ENCODE data around the gene GALNT7. TPM values are rescaled to one million over a fixed set of nuclear protein-coding genes. Genes with fewer than 3 reads are reported as not detected.

GALNT7 gene
- total RNA-seq, 4 donors from 2014 or later: 8.7 to 22.4 (median 9.7) TPM

GRCh38 chr4:173212379-173212778 is 43.8 kb downstream of the GALNT7 start:
- H3K9me3 ChIP-seq: no peaks in the 10 kb centered on the region
- no peaks in the 10 kb centered on the region for H3K27me3 ChIP-seq
- WGBS, 2 donors: 51 to 55% methylated on average over 1 of the region's 1 CpG
- no peak for DNase-seq (ENCODE audit: low spot score in 2 of 2)
- peaks cover 0 to 9% (median 0%) of the 10 kb centered on the region in 4 donors for H3K4me1 ChIP-seq
- no peak overlapping the region for H3K27ac ChIP-seq
- H3K36me3 ChIP-seq: no peaks in the 10 kb centered on the region
- H3K4me3 ChIP-seq: no peak overlapping the region
- TF ChIP-seq CTCF (IDR thresholded peaks at IDR 0.05): no peak
- no peak for TF ChIP-seq EP300 (IDR thresholded peaks at IDR 0.05)
- TF ChIP-seq POLR2A (IDR thresholded peaks at IDR 0.05): no peak

GRCh38 chr4:173213296-173213695 is 44.7 kb downstream of the GALNT7 start:
- TF ChIP-seq CTCF (IDR thresholded peaks at IDR 0.05) (no peak), POLR2A (IDR thresholded peaks at IDR 0.05) (no peak), EP300 (IDR thresholded peaks at IDR 0.05) (no peak)
- no peak for DNase-seq (ENCODE audit: low spot score in 2 of 2)
- H3K4me3 ChIP-seq: no peak overlapping the region
- H3K27ac ChIP-seq: no peak overlapping the region
- H3K9me3 ChIP-seq: no peaks in the 10 kb centered on the region
- WGBS, 2 donors: 87 to 90% methylated on average over 2 of the region's 2 CpGs
- H3K27me3 ChIP-seq: no peaks in the 10 kb centered on the region
- no peaks in the 10 kb centered on the region for H3K36me3 ChIP-seq
- peaks cover 0 to 11% (median 0%) of the 10 kb centered on the region in 4 donors for H3K4me1 ChIP-seq

- DNase-seq (ENCODE audit: low spot score in 2 of 2): no peak
- TF ChIP-seq POLR2A (IDR thresholded peaks at IDR 0.05) (no peak), CTCF (IDR thresholded peaks at IDR 0.05) (no peak), EP300 (IDR thresholded peaks at IDR 0.05) (no peak)
- WGBS, 2 donors: 75 to 84% methylated on average over 1 of the region's 1 CpG
- Histone ChIP-seq H3K9me3 (no peaks in the 10 kb centered on the region), H3K4me3 (no peak overlapping the region), H3K27me3 (no peaks in the 10 kb centered on the region), H3K27ac (no peak overlapping the region), H3K36me3 (no peaks in the 10 kb centered on the region), H3K4me1 (peaks cover 0 to 15% (median 0%) of the 10 kb centered on the region in 4 donors)
Observed at GRCh38 chr4:173214231-173214630, 45.6 kb downstream of the GALNT7 start.

GRCh38 chr4:173214661-173215060 is 46.0 kb downstream of the GALNT7 start:
- 57 to 58% methylated on average over 2 of the region's 2 CpGs for WGBS, 2 donors
- DNase-seq (ENCODE audit: low spot score in 2 of 2): no peak
- Histone ChIP-seq H3K9me3 (no peaks in the 10 kb centered on the region), H3K36me3 (no peaks in the 10 kb centered on the region), H3K4me3 (no peak overlapping the region), H3K4me1 (peaks cover 0 to 15% (median 0%) of the 10 kb centered on the region in 4 donors), H3K27me3 (no peaks in the 10 kb centered on the region), H3K27ac (no peak overlapping the region)
- TF ChIP-seq CTCF (IDR thresholded peaks at IDR 0.05): no peak

- no peaks in the 10 kb centered on the region for H3K36me3 ChIP-seq
- no peaks in the 10 kb centered on the region for H3K9me3 ChIP-seq
- H3K4me3 ChIP-seq: no peak overlapping the region
- no peak for TF ChIP-seq CTCF (IDR thresholded peaks at IDR 0.05)
- no peak for TF ChIP-seq EP300 (IDR thresholded peaks at IDR 0.05)
- no peak for TF ChIP-seq POLR2A (IDR thresholded peaks at IDR 0.05)
- H3K27ac ChIP-seq: no peak overlapping the region
- 100% methylated on average over 1 of the region's 1 CpG for WGBS, 2 donors
- H3K27me3 ChIP-seq: no peaks in the 10 kb centered on the region
- no peak for DNase-seq (ENCODE audit: low spot score in 2 of 2)
- peaks cover 0 to 10% (median 0%) of the 10 kb centered on the region in 4 donors for H3K4me1 ChIP-seq
Observed at GRCh38 chr4:173217075-173217474, 48.5 kb downstream of the GALNT7 start.

Data from tibial nerve (tissue), 4 donors.